Astrocyte of the spinal cord (primary cell): ENCODE data around the gene GNB5.
A peak's percentile ranks its signal among the peaks of the same experiment; 100 is the strongest.

Source experiments
- DNase-seq: peaks from one replicate; pipeline ENCODE4 v3.0.0; 2011; ENCODE audit warnings: low read depth, low spot score
- H3K4me3 ChIP-seq: 2 replicates; pipeline ENCODE4 v1.5.1; 2011; ENCODE audit warnings: low read depth, mild to moderate bottlenecking, low read length, moderate library complexity
- in situ Hi-C: cut with HindIII; loops from 2 replicates; pipeline ENCODE4 v1.10.0; 2017; ENCODE audit warnings: low sequenced_read_pairs
- TF ChIP-seq, protein P1 (sequence below): IDR thresholded peaks from 2 replicates; pipeline ENCODE4 v1.5.1; 2012; ENCODE audit warnings: low read depth, mild to moderate bottlenecking, low read length, inconsistent platforms

The GNB5 gene

DNA sequence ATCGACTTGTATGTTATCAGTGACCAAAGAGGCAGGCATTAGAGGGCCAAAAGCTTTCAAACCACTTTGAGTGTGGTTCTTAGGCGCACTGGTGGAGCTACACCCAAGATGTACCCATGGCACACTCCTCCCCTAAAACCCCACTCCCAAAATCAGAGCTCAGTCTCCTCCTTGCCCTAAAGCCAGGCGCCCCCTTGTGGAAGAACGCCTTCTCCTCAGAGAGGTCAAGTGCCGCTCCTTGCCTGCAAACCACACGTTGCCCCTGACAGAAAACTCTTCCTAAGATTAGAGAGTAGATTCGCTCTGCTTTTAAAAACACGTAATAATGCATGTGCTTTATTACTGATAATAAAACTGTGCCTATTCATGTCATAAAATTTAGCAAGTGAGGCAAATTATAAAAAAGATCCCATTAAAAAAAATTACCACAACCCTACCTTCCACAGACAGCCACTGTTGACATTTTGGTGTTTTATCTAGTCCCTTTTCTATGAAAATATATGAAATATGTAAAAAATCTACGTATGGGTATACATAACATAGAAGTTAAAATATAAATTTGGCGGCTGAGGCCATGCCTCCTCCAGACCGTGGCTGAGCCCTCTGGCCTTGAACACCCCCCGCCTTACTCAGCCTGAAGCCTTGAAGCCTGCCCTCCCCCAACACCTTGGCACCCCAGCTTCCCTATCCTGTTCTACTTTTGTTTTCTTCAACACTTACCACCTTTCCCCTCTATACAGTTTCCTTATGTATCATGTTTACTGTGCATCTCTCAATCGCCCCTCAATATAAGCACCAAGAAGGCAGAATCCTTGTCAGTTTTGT is 112.1 kb downstream of the GNB5 start:
- in situ Hi-C loops = no loop called here
- no peak overlapping the region for H3K4me3 ChIP-seq
- TF ChIP-seq, protein P1, sequence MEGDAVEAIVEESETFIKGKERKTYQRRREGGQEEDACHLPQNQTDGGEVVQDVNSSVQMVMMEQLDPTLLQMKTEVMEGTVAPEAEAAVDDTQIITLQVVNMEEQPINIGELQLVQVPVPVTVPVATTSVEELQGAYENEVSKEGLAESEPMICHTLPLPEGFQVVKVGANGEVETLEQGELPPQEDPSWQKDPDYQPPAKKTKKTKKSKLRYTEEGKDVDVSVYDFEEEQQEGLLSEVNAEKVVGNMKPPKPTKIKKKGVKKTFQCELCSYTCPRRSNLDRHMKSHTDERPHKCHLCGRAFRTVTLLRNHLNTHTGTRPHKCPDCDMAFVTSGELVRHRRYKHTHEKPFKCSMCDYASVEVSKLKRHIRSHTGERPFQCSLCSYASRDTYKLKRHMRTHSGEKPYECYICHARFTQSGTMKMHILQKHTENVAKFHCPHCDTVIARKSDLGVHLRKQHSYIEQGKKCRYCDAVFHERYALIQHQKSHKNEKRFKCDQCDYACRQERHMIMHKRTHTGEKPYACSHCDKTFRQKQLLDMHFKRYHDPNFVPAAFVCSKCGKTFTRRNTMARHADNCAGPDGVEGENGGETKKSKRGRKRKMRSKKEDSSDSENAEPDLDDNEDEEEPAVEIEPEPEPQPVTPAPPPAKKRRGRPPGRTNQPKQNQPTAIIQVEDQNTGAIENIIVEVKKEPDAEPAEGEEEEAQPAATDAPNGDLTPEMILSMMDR = peak; percentile 90
- DNase-seq = peak; percentile 55

DNA sequence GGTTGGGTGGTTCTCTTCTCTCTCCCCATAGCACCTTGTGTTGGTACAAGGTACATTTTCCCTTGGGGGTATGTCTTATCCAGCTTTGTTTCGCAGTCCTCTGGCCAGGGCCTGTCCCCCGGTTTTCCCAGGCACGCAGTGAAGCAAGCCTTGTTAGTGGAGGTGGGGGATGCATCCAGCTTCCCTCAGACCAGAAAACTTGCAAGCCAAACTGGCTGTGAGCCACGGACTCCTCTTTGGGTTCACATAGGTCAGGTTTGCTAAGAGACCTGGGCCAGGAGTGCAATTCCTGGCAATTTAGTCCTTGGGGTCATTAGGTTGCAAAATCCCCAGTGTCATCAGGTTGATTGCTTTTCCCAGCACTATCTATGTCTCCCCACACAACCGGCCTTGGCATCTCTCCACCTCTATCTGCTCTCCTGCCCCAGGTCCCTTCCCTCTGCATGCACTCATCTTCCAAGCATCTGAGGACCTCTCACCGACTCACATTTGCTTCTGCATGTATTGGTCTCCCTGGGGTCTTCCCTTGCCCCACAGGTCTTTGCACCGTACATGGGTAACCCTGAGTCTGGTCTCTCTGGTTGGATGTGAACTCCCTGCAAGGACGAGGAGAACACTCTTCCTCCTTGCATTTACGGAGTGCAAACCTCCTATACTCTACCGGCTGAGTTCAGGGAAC is 112.9 kb downstream of the GNB5 start:
- in situ Hi-C loops = no loop called here
- TF ChIP-seq, protein P1 = no peak
- H3K4me3 ChIP-seq = no peak overlapping the region
- no peak for DNase-seq

DNA sequence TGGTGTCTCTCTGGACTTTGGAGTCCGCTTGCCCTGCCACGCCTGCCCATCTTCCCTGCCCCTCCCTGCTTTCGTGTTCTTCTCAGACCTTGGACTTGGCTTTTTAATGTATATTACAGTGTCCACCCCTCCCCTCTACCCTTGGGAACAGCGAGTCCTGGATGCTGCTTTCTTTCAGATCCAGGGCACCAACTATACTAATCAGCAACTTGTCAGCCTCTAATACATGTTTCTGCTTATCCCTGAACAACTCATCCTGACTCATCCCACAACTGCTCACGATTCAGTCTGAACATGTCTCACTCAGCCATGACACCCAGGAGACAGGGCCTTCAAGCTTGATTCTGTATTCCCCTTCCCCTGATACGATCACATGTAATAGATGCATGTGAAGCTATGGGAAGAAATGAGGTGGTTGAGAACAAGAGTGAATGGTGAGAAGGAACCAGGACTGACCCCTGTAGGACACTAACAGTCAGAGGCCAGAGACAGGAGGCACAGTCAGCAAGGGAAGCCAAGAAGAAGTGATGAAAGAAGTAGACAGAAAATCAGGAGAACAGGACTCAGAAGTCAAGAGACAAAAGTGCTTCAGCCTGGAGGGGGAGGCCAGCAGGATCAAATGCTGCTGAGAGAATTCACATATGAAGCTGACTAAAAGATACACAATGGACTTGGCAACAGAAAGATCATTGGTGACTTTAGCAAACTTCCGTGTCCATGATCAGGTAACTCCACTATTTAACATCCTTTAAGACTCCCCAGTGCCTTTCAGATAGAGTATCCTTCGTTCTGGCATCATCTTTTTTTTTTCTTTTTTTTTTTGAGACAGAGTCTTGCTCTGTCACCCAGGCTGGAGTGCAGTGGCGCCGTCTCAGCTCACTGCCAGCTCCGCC is 114.1 kb downstream of the GNB5 start:
- DNase-seq = peak; percentile 75
- no peak overlapping the region for H3K4me3 ChIP-seq
- TF ChIP-seq, protein P1 = no peak
- in situ Hi-C loops = no loop called here

DNA sequence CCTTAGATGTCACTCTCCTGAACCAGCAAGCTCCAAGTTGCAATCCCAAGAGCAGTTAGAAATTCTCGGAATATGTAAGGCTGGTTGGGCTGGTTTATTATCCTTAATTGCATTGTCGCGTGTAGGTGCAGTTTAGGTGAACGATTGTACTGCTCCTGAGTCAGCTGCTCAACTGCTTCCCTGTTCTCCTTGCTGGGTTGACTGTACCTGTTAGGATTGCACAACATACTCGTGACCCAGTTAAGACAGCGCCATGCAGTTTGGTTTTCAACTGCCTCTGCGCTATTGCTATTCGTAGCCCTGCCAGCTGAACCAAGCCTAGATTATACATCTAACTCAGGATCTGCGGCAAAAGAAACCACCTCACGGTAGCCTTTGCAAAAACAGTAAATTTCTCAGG is 119.6 kb downstream of the GNB5 start:
- no peak for DNase-seq
- TF ChIP-seq, protein P1 = no peak
- H3K4me3 ChIP-seq = no peak overlapping the region
- in situ Hi-C loops = no loop called here

DNA sequence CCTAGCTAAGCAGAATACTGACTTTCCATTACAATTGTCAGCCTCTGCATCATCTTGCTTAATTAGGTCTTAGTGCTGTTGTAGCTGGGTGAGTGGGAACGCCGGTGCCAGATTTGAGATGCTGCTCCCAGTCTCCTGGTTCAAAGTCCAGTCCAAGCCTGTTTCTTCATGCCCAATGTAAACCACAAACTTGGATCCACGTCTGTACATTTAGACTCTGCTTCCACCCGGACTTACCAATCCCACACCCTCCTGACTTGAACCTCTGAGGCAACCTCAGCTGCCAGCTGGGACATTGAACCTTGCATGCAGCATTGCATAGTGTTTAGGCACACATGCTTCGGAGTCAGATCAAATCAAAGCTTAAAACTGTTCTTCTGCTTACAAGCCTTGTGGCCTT is 121.6 kb downstream of the GNB5 start:
- in situ Hi-C loops = no loop called here
- TF ChIP-seq, protein P1 = no peak
- DNase-seq = no peak
- H3K4me3 ChIP-seq = no peak overlapping the region

DNA sequence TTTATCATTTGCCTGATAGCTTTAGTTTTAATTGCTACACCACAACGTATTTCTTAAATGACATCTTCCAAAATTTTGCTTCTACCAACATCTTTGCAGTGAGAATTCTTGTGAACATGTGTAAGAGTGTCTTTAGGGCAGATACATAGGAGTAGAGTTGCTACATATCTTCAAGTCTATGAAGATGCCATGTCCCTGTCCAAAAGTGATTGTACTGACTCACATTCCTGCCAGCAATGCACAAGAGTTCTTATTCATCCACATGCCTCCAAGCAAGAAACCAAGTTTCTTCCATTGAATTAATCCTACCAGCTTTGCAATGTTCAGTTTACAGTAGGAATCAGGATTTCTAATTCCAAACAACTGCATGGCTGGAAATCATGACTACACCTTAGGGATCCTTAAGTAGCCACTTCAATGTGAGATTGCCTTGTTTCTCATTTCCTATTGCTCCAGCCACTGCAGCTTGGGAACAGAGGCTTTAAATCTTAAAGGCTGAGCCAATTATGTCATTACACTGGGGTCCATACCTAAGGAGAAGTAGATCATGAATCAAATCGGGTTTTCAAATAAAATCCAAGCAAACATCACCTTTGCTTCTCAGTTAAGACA is 123.1 kb downstream of the GNB5 start:
- in situ Hi-C loops = no loop called here
- DNase-seq = no peak
- H3K4me3 ChIP-seq = no peak overlapping the region
- TF ChIP-seq, protein P1 = no peak
